ENCODE measurements around the gene MCC.

DNA sequence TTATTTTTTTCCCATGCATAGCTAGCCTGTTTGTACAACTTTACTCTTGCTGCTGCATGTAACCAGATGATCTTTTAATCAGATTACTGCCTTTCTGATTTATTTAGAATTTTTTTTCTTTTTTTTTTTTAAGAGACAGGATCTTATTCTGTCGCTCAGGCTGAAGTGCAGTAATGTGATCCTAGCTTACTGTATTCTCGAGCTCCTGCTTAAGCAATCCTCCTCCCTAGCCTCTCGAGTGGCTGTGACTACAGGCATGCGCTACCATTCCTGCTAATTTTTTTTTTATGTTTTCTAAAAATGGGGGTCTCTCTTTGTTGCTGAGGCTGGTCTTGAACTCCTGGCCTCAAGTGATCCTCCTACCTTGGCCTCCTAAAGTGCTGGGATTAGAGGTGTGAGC lies 502.0 kb downstream of the MCC start:
- TF ChIP-seq, protein P1, sequence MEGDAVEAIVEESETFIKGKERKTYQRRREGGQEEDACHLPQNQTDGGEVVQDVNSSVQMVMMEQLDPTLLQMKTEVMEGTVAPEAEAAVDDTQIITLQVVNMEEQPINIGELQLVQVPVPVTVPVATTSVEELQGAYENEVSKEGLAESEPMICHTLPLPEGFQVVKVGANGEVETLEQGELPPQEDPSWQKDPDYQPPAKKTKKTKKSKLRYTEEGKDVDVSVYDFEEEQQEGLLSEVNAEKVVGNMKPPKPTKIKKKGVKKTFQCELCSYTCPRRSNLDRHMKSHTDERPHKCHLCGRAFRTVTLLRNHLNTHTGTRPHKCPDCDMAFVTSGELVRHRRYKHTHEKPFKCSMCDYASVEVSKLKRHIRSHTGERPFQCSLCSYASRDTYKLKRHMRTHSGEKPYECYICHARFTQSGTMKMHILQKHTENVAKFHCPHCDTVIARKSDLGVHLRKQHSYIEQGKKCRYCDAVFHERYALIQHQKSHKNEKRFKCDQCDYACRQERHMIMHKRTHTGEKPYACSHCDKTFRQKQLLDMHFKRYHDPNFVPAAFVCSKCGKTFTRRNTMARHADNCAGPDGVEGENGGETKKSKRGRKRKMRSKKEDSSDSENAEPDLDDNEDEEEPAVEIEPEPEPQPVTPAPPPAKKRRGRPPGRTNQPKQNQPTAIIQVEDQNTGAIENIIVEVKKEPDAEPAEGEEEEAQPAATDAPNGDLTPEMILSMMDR (IDR thresholded peaks at IDR 0.05): no peak
- TF ChIP-seq ZFX (IDR thresholded peaks at IDR 0.05; ENCODE audit: borderline replicate concordance): no peak
